Pancreas (tissue), 10 donors: ENCODE results near the gene HES4. TPM values are rescaled to one million over a fixed set of nuclear protein-coding genes. Genes with fewer than 3 reads are reported as not detected.

Source experiments
- ATAC-seq, 4 donors: fragments of 200-7000 bp; cut with Tn5 transposase; one replicate each; pipeline versions ENCODE4 v1.8.0 to v1.9.1; 2020; ENCODE audit warnings: mild to moderate bottlenecking in 4 of 4, moderate library complexity in 4 of 4
- DNase-seq, 6 donors: peaks; one replicate each; pipeline ENCODE4 v3.0.0-alpha.2; 2020
- FAIRE-seq: peaks from 2 replicates; lab custom pipeline; 2012; peaks lifted over from hg19 to GRCh38; lab: Jason Lieb, UNC
- H3K27ac ChIP-seq, 4 donors: fragments of 200-600 bp; sonication (generic); 1 replicate in 3 of 4; 2 replicates in 1 of 4; pipeline versions ENCODE4 v1.5.0 to v1.8.0; 2020
- H3K27me3 ChIP-seq, 4 donors: fragments of 200-600 bp; one replicate each; pipeline ENCODE4 v1.8.0; 2021
- H3K36me3 ChIP-seq, 3 donors: fragments of 200-600 bp; sonication (generic) in 1 of 3; one replicate each; pipeline versions ENCODE4 v1.5.0 to v1.8.0; 2020 to 2021
- H3K4me1 ChIP-seq, 3 donors: fragments of 200-600 bp; one replicate each; pipeline ENCODE4 v1.8.0; 2021
- H3K4me3 ChIP-seq, 4 donors: fragments of 200-600 bp; sonication (generic) in 2 of 4; one replicate each; pipeline versions ENCODE4 v1.5.0 to v1.8.0; 2020 to 2021
- H3K9me3 ChIP-seq, 4 donors: fragments of 200-600 bp; one replicate each; pipeline ENCODE4 v1.8.0; 2021
- CTCF ChIP-seq, 4 donors: fragments of 200-600 bp; sonication (generic) in 3 of 4; IDR thresholded peaks; one replicate each; pipeline versions ENCODE4 v1.5.0 to v1.8.0; 2021; ENCODE audit warnings: antibody characterized with exemption in 4 of 4
- WGBS, 2 donors: extraction: QIAGEN DNeasy Blood & Tissue Kit; methylation state at CpG; one replicate each; pipeline ENCODE4 v1.1.7; 2013; 5-methylcytosine and 5-hydroxymethylcytosine counted together
- intact Hi-C, 3 donors: fragments of 100-400 bp; cut with DNase I; formaldehyde crosslinking; loops; one replicate each; pipeline versions ENCODE4 v1.11.1 to v1.14.2; 2022
- polyA plus RNA-seq, 2 donors: library from polyadenylated mRNA; stranded (reverse); fragments of 200-250 nt; gene quantifications; one replicate each; pipeline ENCODE4 v1.2.3, GENCODE V29; 2013
- total RNA-seq, 6 donors: library from RNA; stranded (reverse); fragmentation: NEBNext Ultra II Directional in 4 of 6; extraction: Animal tissue kit (Norgen Biotek cat#: 25700) in 4 of 6; gene quantifications; one replicate each; pipeline versions ENCODE4 v1.2.1 to v1.2.4, GENCODE V29; 2021 to 2023
- donor health status: healthy with polysubstance abuse.
- donor health status: DM: no; HTN: no; CAD: no; lungs with moderate emphysema.
- donor health status: DM: no; HTN: no; CAD: no.
- donor health status: control.
- donor health status: control.
- donor health status: Bipolar disorder and iron deficiency.
- donor health status: DM: yes; HTN: yes; CAD: no.
- donor health status: DM: no; HTN: no; CAD: no.
- donor health status: DM: no; HTN: no; CAD: no.
- donor health status: DM: yes; HTN: yes; CAD: no.

HES4 gene
- total and polyA plus RNA-seq, 8 donors = 13.2 to 46.4 (median 25.6) TPM

- intact Hi-C loops = loop anchor here in 1 of 3 donors (10.0 kb wide), 2 partner anchors 75 to 255 kb away; partner anchors contain the start of gene C1orf159
- TF ChIP-seq CTCF (IDR thresholded peaks at IDR 0.05) = no peak
- H3K27ac ChIP-seq = no peak overlapping the region
- no peak overlapping the region for H3K4me3 ChIP-seq
- no peaks in the 10 kb centered on the region for H3K27me3 ChIP-seq
- peaks cover 8 to 9% (median 8%) of the 10 kb centered on the region in 3 donors for H3K4me1 ChIP-seq
- ATAC-seq (no peak), FAIRE-seq (no peak), DNase-seq (no peak)
- H3K9me3 ChIP-seq = no peaks in the 10 kb centered on the region
- H3K36me3 ChIP-seq = no peaks in the 10 kb centered on the region
- WGBS, 2 donors = 60 to 71% methylated on average over 15 to 17 of the region's 17 CpGs
Measured at GRCh38 chr1:1039145-1039910, 39.4 kb upstream of the HES4 start.

GRCh38 chr1:1038694-1039093, 38.8 kb upstream of the HES4 start:
- no peak for DNase-seq
- TF ChIP-seq CTCF (IDR thresholded peaks at IDR 0.05) = no peak
- ATAC-seq = no peak
- peaks cover 8 to 9% (median 8%) of the 10 kb centered on the region in 3 donors for H3K4me1 ChIP-seq
- no peaks in the 10 kb centered on the region for H3K9me3 ChIP-seq
- H3K36me3 ChIP-seq = no peaks in the 10 kb centered on the region
- H3K27ac ChIP-seq = no peak overlapping the region
- no peak overlapping the region for H3K4me3 ChIP-seq
- 90 to 96% methylated on average over 6 of the region's 6 CpGs for WGBS, 2 donors
- intact Hi-C loops = loop anchor here in 1 of 3 donors (10.0 kb wide), 2 partner anchors 76 to 256 kb away; partner anchors contain the start of gene C1orf159
- FAIRE-seq = no peak
- H3K27me3 ChIP-seq = no peaks in the 10 kb centered on the region

- intact Hi-C loops = loop anchor here in 1 of 3 donors (10.0 kb wide), 2 partner anchors 77 to 257 kb away; partner anchors contain the start of gene C1orf159
- Histone ChIP-seq H3K4me1 (peaks cover 8 to 10% (median 9%) of the 10 kb centered on the region in 3 donors), H3K27ac (no peak overlapping the region), H3K9me3 (no peaks in the 10 kb centered on the region), H3K27me3 (no peaks in the 10 kb centered on the region), H3K4me3 (no peak overlapping the region), H3K36me3 (no peaks in the 10 kb centered on the region)
- no peak for FAIRE-seq
- 58 to 62% methylated on average over 30 of the region's 30 CpGs for WGBS, 2 donors
- ATAC-seq = peak in 3 of 4 donors; percentile 19 to 28 (median 22)
- TF ChIP-seq CTCF (IDR thresholded peaks at IDR 0.05) = no peak
- DNase-seq = peak in 3 of 6 donors; percentile 60 to 77 (median 61)
Measured at GRCh38 chr1:1037366-1038327, 37.8 kb upstream of the HES4 start.

- H3K9me3 ChIP-seq = no peaks in the 10 kb centered on the region
- ATAC-seq (no peak), FAIRE-seq (no peak), DNase-seq (no peak)
- H3K27me3 ChIP-seq = no peaks in the 10 kb centered on the region
- no peaks in the 10 kb centered on the region for H3K36me3 ChIP-seq
- intact Hi-C loops = loop anchor here in 1 of 3 donors (10.0 kb wide), 2 partner anchors 79 to 259 kb away; partner anchors contain the start of gene C1orf159
- no peak overlapping the region for H3K27ac ChIP-seq
- peaks cover 7 to 11% (median 7%) of the 10 kb centered on the region in 3 donors for H3K4me1 ChIP-seq
- WGBS, 2 donors = 92 to 95% methylated on average over 19 of the region's 19 CpGs
- H3K4me3 ChIP-seq = no peak overlapping the region
- no peak for TF ChIP-seq CTCF (IDR thresholded peaks at IDR 0.05)
Measured at GRCh38 chr1:1035291-1035943, 35.5 kb upstream of the HES4 start.
